HG03095 (cell line): Measurements from ENCODE around the gene EPM2A.

Experiments used
- ATAC-seq: cut with Tn5 transposase; IDR thresholded peaks from one replicate; pipeline ENCODE4 v1.9.1; 2021; ENCODE audit warnings: moderate library complexity; ENCODE audit not compliant: unreplicated experiment

The EPM2A gene

GRCh38 chr6:145681965-145682364, 53.4 kb downstream of the EPM2A start:
- ATAC-seq = no peak

- ATAC-seq = no peak
Observed at GRCh38 chr6:145673504-145673903, 61.8 kb downstream of the EPM2A start.

GRCh38 chr6:145670311-145670710, 65.0 kb downstream of the EPM2A start:
- ATAC-seq = no peak

GRCh38 chr6:145669627-145670034, 65.7 kb downstream of the EPM2A start:
- ATAC-seq = no peak

- no peak for ATAC-seq
Observed at GRCh38 chr6:145668844-145669243, 66.5 kb downstream of the EPM2A start.

- no peak for ATAC-seq
Observed at GRCh38 chr6:145660676-145661075, 74.6 kb downstream of the EPM2A start.

- no peak for ATAC-seq
Observed at GRCh38 chr6:145656128-145656527, 79.2 kb downstream of the EPM2A start.

GRCh38 chr6:145652572-145652971, 82.7 kb downstream of the EPM2A start:
- no peak for ATAC-seq

- no peak for ATAC-seq
Observed at GRCh38 chr6:145651988-145652387, 83.3 kb downstream of the EPM2A start.

GRCh38 chr6:145648149-145648548, 87.2 kb downstream of the EPM2A start:
- ATAC-seq = no peak

- ATAC-seq = no peak
Observed at GRCh38 chr6:145647602-145648001, 87.7 kb downstream of the EPM2A start.

- no peak for ATAC-seq
Observed at GRCh38 chr6:145643760-145644159, 91.6 kb downstream of the EPM2A start.

- ATAC-seq = peak; percentile 95
Observed at GRCh38 chr6:145633981-145634627, 101.2 kb downstream of the EPM2A start.

GRCh38 chr6:145632971-145633370, 102.3 kb downstream of the EPM2A start:
- ATAC-seq = no peak

GRCh38 chr6:145631374-145631773, 103.9 kb downstream of the EPM2A start:
- no peak for ATAC-seq

- no peak for ATAC-seq
Observed at GRCh38 chr6:145630598-145630997, 104.7 kb downstream of the EPM2A start.

GRCh38 chr6:145629478-145629877, 105.8 kb downstream of the EPM2A start:
- no peak for ATAC-seq

- ATAC-seq = no peak
Observed at GRCh38 chr6:145627451-145627850, 107.9 kb downstream of the EPM2A start.

GRCh38 chr6:145626857-145627256, 108.5 kb downstream of the EPM2A start:
- no peak for ATAC-seq

GRCh38 chr6:145623231-145623630, 112.1 kb downstream of the EPM2A start:
- ATAC-seq = no peak

- ATAC-seq = no peak
Observed at GRCh38 chr6:145621776-145622175, 113.5 kb downstream of the EPM2A start.

- no peak for ATAC-seq
Observed at GRCh38 chr6:145620088-145620487, 115.2 kb downstream of the EPM2A start.

GRCh38 chr6:145609521-145609920, 125.8 kb downstream of the EPM2A start:
- ATAC-seq = no peak
